Limb (tissue), 2 donors: Measurements from ENCODE around the gene SHROOM1.
"Not testable (repeated sequence)": the region's sequence is repeated elsewhere in the genome, so short reads cannot be mapped to it uniquely, and the experiment has no call there.

Experiments
- DNase-seq, 2 donors: peaks; one replicate each; pipeline ENCODE4 v3.0.0-alpha.2; 2016; ENCODE audit errors: extremely low spot score in 2 of 2

SHROOM1 gene, protein sequence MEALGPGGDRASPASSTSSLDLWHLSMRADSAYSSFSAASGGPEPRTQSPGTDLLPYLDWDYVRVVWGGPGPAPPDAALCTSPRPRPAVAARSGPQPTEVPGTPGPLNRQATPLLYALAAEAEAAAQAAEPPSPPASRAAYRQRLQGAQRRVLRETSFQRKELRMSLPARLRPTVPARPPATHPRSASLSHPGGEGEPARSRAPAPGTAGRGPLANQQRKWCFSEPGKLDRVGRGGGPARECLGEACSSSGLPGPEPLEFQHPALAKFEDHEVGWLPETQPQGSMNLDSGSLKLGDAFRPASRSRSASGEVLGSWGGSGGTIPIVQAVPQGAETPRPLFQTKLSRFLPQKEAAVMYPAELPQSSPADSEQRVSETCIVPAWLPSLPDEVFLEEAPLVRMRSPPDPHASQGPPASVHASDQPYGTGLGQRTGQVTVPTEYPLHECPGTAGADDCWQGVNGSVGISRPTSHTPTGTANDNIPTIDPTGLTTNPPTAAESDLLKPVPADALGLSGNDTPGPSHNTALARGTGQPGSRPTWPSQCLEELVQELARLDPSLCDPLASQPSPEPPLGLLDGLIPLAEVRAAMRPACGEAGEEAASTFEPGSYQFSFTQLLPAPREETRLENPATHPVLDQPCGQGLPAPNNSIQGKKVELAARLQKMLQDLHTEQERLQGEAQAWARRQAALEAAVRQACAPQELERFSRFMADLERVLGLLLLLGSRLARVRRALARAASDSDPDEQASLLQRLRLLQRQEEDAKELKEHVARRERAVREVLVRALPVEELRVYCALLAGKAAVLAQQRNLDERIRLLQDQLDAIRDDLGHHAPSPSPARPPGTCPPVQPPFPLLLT

DNA sequence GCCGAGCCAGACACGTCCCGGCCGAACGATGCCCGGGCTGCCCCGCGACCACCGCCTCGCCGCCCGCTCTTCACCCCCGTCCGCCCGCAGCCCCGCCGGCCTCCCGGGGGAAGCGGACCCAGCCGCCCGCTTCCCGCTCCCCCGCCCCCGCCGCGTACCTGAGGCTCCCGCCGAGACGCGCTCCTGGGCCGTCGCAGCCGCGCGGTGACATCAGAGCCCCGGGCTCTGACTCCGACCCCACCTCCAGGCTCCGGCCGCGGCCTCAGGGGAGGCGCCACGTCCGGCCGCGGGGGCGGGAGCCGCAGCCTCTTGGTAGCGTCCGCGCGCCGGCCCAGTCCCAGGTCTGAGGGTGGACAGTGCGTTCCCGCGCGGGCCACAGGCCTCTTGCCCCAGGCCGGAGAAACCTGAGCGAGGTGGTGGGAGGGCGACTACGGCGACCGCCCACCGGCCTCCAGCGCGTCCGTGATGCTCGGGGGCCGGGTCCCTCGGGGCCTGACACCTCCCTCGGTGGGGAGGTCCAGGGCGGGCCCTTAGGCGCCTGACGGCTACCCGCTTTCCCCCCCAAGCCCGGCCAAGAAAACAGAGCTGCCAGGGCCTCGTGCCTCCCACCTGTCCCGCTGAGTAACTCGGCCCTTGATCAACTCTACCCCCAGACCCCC, at the start of gene SHROOM1:
Gene SHROOM1 (minus strand): TSS at position 212 of the 659 bp plus-strand sequence. CDS start 4,507 bp downstream, outside the sequence.
- DNase-seq, result no peak

DNA sequence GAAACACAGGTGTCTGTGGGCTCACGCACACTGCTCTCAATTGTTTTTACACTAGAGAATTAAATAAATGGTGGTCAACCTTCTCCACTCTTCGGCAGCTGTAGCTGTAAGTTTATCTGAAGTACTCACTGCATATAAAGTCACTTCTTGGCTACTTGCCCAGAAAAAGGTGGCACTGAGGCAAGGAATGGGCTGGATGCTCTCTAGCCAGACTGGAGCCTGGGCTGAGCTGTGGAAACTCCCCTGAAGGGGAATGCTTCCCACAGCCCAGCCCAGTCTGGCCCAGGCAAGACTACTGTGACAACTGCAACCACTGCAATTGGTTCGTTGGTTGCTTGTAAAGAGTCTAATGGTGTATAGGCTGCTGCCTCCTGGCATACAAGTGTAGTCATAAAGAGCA, 47.5 kb upstream of the SHROOM1 start:
- no peak for DNase-seq

- no peak for DNase-seq
Observed at GRCh38 chr5:132877466-132877865, 47.0 kb upstream of the SHROOM1 start.

GRCh38 chr5:132876020-132876759, 45.7 kb upstream of the SHROOM1 start:
- no peak for DNase-seq

GRCh38 chr5:132873930-132874271, 43.5 kb upstream of the SHROOM1 start:
- no peak for DNase-seq

GRCh38 chr5:132873119-132873929, 42.9 kb upstream of the SHROOM1 start, which contains the start of gene LEAP2:
Gene LEAP2, plus strand, starts transcription at chr5:132873668. Its CDS starts 27 bp downstream, at chr5:132873695.
- no peak for DNase-seq

DNA sequence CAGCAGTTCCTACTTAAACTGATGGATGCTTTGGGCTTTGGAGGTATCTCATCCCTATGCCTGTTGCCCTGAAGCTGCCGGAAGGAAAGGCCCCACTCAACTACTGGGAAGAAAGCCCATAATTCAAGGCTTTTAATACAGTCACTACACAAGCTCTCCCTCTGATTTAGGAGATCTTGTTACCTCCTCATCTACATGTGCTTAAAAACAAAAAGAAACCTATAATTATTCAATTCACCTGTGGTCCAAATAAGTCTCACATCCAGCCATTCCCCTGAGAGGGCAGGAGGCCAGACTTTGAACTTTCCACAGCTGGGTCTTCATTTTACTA, 42.3 kb upstream of the SHROOM1 start:
- DNase-seq, result no peak

DNA sequence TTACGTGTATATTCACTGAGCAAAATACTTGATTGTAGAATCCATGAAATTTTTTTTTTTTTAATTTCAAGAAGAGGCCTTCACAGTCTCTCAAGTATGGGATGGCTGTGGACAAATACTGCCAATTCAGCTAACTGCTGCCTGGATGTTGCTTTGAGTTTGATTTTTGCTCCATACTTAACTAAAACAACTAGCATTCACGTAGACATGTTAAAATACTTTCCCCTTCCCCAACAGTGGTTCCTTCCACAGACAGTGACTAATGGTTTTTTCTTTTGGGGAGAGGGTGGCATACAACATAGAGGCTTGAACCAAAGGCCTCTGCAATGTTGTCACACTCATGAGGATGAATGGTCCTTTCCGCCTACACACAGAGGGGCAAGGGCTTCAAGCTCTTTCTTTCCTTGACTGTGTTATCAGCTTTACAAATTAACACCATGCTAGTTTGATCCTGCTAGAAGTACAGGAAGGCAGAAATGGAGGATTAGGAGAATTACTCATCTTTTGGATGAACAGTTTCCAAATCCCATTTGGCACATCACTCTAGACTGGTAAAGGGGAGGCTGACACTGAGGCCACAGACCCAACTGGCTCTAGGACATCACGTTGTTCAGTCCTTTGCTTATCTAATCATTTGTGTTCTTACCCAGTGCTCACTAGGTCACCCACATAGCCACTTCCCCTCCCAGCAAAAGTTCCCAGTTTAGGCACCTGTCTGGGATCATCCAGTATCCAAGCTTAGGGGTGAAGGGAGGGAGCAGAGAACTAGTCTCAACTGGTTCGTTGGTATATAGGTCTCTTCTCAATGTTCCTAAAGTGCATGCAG, 41.2 kb upstream of the SHROOM1 start:
- DNase-seq, result no peak

- DNase-seq, result no peak
Observed at GRCh38 chr5:132870801-132871200, 40.4 kb upstream of the SHROOM1 start.

DNA sequence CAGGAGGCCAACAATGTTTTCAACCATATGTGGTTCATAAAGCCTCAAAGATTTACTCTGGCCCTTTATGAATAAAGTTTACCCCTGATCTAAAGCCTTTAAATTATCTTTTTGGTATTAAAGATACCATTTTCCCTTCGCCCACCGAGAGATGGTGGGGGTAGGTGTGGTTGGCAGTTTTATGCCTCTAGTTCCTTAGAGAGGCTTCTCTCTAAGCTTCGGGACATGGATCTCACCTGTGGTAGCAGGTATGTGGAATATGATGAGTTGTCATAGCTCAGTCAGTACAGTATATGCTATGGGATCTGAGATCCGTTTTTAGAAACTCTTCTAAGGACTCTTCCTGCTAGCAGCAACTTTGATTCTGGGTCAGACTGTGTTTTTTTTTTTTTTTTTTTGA, 38.3 kb upstream of the SHROOM1 start:
- no peak for DNase-seq

- no peak for DNase-seq
Observed at GRCh38 chr5:132867046-132867451, 36.6 kb upstream of the SHROOM1 start.

GRCh38 chr5:132866342-132867045, 36.0 kb upstream of the SHROOM1 start, which contains the start of the genes GDF9 and UQCRQ:
Gene GDF9, minus strand, starts transcription at chr5:132866469. Its CDS starts 1,936 bp downstream, at chr5:132864533.
Gene UQCRQ, plus strand, starts transcription at chr5:132866642. Its CDS starts 240 bp downstream, at chr5:132866882.
- peak; percentile 95 to 98 for DNase-seq

GRCh38 chr5:132865668-132866341, 35.4 kb upstream of the SHROOM1 start:
- no peak for DNase-seq

DNA sequence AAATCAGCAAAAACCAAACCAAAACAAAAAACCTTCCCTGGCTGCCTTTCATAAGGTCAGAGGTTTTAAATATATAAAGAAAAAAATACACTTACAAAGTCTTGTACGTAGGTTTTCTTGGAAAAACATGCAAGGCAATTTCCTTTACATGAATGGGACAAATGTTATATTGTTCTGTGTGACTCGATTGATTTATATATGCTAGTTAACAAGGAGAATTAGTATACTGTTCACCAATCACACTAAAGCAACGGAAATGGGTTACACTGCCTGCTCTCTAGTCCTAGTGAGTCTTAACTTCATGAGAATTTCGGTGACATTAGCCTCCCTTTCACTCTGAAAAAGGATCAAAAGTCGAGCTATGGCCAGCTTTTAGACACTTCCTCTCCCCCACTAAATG, 30.3 kb upstream of the SHROOM1 start:
- DNase-seq, result no peak

DNA sequence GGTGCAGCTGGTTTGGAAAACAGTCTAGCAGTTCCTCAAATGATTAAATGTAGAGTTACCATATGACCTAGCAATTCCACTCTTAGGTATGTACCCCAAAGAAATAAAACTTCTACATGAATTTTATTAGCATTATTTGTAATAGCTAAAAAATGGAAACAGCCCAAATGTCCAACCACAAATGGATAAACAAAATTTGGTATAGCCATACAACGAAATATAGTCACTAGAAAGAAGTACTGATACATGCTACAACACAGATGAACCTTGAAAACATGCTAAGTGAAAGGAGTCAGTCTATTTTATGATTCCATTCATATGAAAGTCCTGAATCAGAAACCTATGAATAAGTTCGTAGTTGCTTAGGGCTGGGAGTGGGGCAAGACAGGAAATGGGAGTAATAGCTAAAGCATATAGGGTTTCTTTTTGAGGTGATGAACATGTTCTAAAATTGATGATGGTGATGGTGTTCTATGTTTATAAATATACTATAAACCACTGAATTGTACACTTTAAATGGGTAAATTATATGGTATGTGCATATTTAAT, 29.5 kb upstream of the SHROOM1 start:
- no peak for DNase-seq

DNA sequence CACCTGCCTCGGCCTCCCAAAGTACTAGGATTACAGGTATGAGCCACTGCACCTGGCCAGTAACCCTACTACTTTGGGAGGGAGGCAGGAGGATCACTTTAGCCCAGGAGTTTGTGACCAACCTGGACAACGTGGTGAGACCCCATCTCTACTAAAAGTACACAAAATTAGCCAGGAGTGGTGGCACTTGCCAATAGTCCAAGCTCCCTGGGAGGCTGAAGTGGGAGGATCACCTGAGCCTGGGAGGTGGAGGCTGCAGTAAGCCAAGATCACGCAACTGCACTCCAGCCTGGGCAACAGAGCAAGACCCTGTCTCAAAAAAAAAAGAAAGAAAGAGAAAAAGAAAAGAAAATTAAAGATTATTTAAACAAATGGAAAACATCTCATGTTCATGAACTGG, 25.6 kb upstream of the SHROOM1 start:
- DNase-seq, result no peak

DNA sequence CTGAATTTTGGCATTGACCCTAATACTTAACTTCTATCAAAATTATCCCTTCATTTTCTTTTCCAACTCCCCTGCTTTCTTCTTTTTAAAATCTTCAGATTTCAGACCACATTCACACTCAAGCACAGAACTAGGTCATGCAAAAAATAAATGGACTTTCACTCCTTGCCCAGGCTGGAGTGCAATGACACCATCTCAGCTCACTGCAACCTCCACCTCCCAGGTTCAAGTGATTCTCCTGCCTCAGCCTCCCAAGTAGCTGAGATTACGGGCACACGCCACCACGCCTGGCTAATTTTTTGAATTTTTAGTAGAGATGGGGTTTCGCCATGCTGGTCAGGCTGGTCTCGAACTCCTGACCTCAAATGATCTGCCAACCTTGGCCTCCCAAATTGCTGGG, 24.5 kb upstream of the SHROOM1 start:
- DNase-seq, result not testable (repeated sequence)

GRCh38 chr5:132854301-132854700, 23.9 kb upstream of the SHROOM1 start:
- DNase-seq, result no peak
